ENCODE data around the gene BBS12.

BBS12 gene

DNA sequence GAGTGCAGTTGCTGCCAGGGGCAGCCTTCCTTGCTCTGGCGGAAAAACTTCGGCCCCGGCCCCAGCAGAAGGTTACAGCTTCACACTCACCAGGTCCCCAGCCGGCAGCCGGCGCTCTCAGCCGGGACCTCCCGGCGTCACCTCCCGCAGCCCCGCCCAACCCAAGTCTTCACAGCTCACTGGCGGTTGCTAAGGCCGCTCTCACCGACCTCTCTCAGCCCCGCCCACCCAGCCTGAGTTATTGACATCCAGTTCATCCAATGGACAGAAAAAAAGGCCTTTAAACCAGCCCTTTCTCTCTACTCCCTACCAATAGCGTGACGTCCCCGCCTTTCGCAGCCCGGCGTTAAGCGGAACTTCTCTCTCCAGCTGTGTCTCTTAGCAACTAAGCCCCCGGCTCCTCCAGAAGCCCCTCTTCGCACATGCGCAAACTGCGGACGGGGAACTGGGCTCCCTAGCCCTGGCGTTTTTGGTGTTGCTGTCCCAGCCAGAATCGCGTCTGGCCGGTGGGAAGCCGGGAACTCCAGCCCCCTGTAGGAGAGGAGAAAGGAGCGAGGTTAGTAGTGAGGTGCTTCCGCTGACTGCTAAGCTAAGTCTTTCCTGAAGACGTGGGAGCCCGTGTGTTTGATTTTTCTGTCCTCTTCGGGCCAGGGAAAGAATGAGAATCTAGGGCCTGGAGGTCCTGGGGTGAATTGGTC, at the start of gene BBS12:
Gene BBS12, plus strand, starts transcription at position 376 of the 698 bp plus-strand sequence. CDS start 9,189 bp downstream, outside the sequence.
- intact Hi-C loops (cut with DNase I): loop anchor here (5.0 kb wide), 1 partner anchor 190 kb away; the partner anchor contains the start of gene NUDT6
- peak; percentile 97 to 100 (median 99) for DNase-seq

DNA sequence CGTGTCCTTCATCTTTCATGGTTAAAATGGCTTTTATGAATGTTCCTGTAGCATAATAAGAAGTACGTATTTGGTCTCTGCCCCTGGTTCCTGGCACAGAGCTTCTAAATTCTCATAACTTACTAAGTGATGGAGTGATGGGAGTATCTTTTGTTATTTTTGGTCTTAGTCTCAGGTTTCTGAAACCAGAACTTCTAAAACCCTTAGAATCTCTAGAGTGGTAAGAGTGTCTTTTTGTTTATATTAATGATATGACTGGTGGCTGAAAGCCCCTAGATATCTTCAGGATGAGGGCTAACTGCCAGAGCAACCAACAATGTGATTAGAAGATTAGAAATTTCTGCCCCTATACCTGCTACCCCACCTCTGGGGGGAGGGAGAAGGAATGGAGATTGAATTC, 45.8 kb upstream of the BBS12 start:
- intact Hi-C loops (cut with DNase I): no loop called here
- no peak for DNase-seq

GRCh38 chr4:122687531-122688061, 44.9 kb upstream of the BBS12 start:
- intact Hi-C loops (cut with DNase I): no loop called here
- DNase-seq: no peak

DNA sequence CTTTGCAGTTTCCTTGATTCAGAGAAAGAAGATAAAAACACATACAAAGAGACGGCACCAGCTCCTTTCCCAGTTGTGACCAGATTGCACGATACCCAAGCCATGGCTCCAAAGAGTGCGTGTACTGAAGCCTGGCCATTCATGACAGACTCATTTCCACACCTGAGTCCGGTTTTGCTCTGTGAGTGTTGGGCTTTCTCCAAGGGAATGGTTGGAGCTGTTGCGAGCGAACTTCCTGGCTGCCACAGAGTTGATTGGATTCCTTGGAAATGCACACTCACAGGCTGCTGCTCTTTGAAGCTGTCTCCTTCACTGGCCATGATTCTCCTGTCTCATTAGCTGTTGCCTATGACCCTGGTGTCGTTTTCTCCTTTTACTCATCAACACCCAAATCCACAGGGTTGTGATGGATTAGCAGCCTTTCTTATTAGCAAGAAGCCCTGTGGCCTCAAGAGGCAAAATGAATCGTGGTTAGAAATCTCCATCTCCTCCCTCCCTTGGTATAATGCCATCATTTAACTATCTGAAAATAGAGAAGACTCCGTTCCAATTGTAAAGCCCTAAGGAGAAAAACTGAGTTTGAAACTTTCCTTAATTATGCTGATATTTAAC, 43.9 kb upstream of the BBS12 start:
- DNase-seq: no peak
- intact Hi-C loops (cut with DNase I): no loop called here

DNA sequence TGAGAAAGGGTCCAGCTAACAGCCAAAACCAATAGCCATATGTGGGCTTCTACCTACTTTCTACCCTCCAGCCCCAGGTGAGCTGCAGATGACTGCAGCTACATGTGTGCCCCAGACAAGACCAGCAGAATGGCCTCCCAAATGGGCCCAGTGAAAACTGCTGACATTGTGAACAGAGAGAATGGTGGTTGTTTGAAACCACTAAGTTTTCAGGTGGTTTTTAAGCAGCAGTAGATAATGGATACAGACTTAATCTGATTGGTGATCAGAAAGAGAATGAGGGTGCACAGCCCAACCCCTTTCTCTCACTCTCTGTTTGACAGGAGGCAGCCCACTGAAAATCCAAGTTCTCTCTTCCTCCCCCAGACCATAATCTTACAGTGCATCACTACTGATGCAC, 42.5 kb upstream of the BBS12 start:
- intact Hi-C loops (cut with DNase I): no loop called here
- DNase-seq: no peak

- intact Hi-C loops (cut with DNase I): no loop called here
These were observed 40.5 kb upstream of the BBS12 start for GRCh38 chr4:122691988-122692387.

GRCh38 chr4:122692641-122693520, 39.6 kb upstream of the BBS12 start:
- no peak for DNase-seq
- intact Hi-C loops (cut with DNase I): no loop called here

More at GRCh38 chr4:122691988-122692387, 40.5 kb upstream of the BBS12 start:
- no peak for DNase-seq

DNA sequence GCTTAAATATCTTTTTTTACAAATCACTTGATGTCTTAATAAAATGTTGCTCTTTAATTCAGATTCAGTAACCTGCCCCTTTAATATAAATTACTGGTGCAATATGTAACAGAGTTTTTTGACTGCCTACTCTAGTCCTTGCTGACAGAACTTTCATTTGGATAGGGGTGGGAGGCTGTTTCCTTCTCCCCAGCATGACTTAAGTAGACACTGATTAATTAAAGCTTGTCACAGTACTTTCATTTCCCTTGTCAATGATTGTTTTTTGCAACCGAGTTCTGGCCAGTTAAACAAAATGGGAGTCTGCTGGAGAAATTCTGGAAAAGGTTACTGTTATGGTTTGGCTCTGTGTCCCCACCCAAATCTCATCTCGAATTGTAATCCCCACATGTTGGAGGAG, 37.3 kb upstream of the BBS12 start:
- DNase-seq: no peak
- intact Hi-C loops (cut with DNase I): no loop called here

GRCh38 chr4:122700178-122700725, 32.3 kb upstream of the BBS12 start:
- DNase-seq: peak in 1 of 10 donors; percentile 66
- intact Hi-C loops (cut with DNase I): no loop called here

DNA sequence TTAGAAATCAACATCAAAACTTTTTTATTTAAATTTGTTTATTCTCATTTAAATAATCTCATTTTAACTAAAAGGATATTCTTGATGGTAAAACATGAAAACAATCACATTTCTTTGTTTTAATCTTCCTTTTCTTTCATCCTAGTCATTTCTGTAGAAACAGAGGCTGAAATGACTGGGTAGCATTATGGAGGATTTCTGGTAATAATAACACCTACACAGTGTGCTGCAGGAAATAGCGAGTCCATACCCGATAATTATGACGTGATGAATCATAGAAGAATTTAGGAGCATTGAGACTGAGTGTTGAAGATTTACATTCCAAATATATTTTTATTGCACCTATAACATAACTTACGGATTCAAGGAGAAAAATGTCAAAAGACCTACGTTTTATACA, 31.4 kb upstream of the BBS12 start:
- intact Hi-C loops (cut with DNase I): no loop called here
- DNase-seq: no peak

DNA sequence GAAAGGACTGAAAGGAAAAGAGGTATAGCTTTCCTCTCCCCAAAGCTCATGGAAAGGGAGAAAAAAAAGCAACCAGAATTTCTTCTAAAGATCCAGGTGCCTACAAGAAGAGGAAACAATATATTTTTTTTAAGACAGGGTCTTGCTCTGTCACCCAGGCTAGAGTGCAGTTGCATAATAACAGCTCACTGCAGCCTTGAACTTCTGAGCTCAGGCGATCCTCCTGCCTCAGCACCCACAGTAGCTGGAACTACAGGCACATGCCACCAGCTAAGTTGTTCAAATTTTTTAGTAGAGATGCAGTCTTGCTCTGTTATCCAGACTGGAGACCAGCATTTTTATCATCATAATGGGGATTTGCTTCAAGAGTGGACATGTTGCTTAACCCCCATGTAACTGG, 30.5 kb upstream of the BBS12 start:
- intact Hi-C loops (cut with DNase I): no loop called here
- no peak for DNase-seq

DNA sequence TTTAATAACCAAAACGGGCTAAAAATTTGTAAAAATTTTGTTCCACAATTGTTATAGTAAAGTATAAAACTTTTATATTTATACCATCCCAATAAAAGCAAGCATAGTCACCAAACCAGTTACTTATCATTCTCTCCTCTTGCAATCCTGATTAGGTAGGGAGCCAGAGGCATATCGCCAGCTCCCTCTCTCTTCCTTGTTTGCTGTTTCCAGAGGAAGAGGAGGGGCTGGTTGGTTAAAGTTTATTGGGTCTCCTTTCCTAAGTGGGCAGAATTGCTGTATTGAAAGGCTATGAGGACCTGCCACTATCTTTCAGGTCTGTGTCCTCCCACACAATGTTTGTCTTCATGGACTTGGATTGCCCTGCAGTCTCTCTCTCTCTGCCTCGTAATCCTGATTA, 29.6 kb upstream of the BBS12 start:
- DNase-seq: no peak
- intact Hi-C loops (cut with DNase I): no loop called here

- intact Hi-C loops (cut with DNase I): no loop called here
- no peak for DNase-seq
These were observed 28.6 kb upstream of the BBS12 start for GRCh38 chr4:122703868-122704267.

- no peak for DNase-seq
- intact Hi-C loops (cut with DNase I): no loop called here
These were observed 27.5 kb upstream of the BBS12 start for GRCh38 chr4:122705009-122705408.

- no peak for DNase-seq
- intact Hi-C loops (cut with DNase I): no loop called here
These were observed 26.9 kb upstream of the BBS12 start for GRCh38 chr4:122705547-122706117.

- intact Hi-C loops (cut with DNase I): no loop called here
These were observed 26.0 kb upstream of the BBS12 start for GRCh38 chr4:122706511-122706910.

DNA sequence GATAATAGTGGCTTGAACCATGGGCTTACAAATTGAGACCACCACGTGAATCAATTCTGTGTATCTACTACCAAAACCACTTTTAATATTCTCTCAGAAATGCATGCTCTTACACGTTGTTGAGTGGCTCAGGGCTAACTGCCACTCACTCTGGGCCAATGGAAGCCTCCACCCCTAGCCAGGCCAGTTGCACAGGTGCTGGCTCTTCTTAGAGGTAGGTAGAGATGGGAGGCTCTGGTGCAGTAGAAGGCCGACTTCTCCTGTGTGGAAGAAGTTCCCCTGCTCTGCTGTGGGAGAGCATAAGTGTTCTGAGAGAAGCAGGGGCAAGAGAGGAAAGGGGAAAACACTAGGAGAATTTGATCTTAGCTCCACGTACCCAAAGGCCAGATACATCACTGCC, 25.0 kb upstream of the BBS12 start:
- intact Hi-C loops (cut with DNase I): no loop called here
- no peak for DNase-seq

More at GRCh38 chr4:122706511-122706910, 26.0 kb upstream of the BBS12 start:
- DNase-seq: no peak

GRCh38 chr4:122709236-122709635, 23.3 kb upstream of the BBS12 start:
- DNase-seq: no peak
- intact Hi-C loops (cut with DNase I): no loop called here

DNA sequence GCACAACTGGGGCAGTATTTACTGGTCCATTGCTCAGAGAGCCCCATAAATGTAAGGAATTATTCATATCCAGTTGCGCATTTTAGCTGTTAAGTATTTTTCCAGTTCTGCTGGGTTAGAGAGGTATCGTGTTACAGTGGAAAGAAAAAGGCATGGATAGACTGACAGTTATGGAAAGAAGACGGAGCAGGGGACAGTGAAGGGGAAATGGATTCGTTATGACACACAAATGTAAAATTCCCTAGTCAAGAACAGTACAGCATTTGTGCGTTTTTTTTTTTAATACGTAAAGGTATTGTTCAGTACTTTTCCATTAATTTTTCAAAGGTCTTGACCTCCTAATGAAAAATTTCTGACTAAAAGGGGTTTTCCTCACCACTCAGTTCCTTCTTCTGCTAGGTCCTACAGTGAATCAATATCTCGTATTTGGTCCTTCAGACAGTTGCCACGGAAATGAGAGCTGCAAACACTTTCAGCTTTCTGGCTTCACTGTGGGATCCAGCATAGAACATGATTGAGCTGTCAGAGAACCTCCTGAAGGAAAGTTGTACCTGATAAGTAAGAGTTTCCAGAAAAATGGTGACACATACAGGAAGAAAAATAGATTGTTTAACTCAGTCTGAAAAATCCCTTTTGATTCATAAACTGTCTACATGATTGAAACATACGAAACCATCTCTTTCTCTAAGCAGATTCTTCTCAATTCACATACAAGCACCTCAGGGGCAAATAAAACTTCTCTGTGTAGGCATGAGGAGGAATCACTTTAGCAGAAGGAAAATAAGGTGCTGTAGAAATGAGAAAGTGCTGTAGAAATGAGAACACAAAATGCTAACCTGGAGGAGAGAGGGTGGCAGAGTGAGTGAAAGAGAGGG, 21.8 kb upstream of the BBS12 start:
- DNase-seq: no peak
- intact Hi-C loops (cut with DNase I): no loop called here
